ENCODE measurements around the gene HM13.

- TF ChIP-seq, protein P1, sequence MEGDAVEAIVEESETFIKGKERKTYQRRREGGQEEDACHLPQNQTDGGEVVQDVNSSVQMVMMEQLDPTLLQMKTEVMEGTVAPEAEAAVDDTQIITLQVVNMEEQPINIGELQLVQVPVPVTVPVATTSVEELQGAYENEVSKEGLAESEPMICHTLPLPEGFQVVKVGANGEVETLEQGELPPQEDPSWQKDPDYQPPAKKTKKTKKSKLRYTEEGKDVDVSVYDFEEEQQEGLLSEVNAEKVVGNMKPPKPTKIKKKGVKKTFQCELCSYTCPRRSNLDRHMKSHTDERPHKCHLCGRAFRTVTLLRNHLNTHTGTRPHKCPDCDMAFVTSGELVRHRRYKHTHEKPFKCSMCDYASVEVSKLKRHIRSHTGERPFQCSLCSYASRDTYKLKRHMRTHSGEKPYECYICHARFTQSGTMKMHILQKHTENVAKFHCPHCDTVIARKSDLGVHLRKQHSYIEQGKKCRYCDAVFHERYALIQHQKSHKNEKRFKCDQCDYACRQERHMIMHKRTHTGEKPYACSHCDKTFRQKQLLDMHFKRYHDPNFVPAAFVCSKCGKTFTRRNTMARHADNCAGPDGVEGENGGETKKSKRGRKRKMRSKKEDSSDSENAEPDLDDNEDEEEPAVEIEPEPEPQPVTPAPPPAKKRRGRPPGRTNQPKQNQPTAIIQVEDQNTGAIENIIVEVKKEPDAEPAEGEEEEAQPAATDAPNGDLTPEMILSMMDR (IDR thresholded peaks at IDR 0.05; ENCODE audit: insufficient read depth, low read length): no peak
- TF ChIP-seq GABPA (IDR thresholded peaks at IDR 0.05; ENCODE audit: low read depth): no peak
- TF ChIP-seq REST (IDR thresholded peaks at IDR 0.05; ENCODE audit: insufficient replicate concordance, low read depth): no peak
- no peak for TF ChIP-seq POLR2AphosphoS5 (IDR thresholded peaks at IDR 0.05; ENCODE audit: low read depth)
- TF ChIP-seq SPI1 (IDR thresholded peaks at IDR 0.05; ENCODE audit: borderline replicate concordance, low read depth): no peak
Measured at GRCh38 chr20:31606804-31607639, 92.8 kb downstream of the HM13 start.

Measured in HL-60 (cell line).